Right ventricle myocardium superior (tissue), 1 donor: Measurements from ENCODE around the gene CTTN. TPM values are rescaled to one million over a fixed set of nuclear protein-coding genes. Genes with fewer than 3 reads are reported as not detected.
"Not testable (repeated sequence)": the region's sequence is repeated elsewhere in the genome, so short reads cannot be mapped to it uniquely, and the experiment has no call there.

ENCODE experiments used
- ATAC-seq: fragments of 200-7000 bp; cut with Tn5 transposase; one replicate; pipeline ENCODE4 v1.9.1; 2020; ENCODE audit warnings: mild to moderate bottlenecking; ENCODE audit not compliant: poor library complexity
- DNase-seq: peaks from one replicate; pipeline ENCODE4 v3.0.0-alpha.2; 2020
- intact Hi-C: fragments of 100-400 bp; cut with DNase I; formaldehyde crosslinking; loops from one replicate; pipeline ENCODE4 v1.11.2; 2022
- total RNA-seq: library from RNA; stranded (reverse); fragmentation: NEBNext Ultra II Directional; extraction: Animal tissue kit (Norgen Biotek cat#: 25700); gene quantifications from one replicate; pipeline ENCODE4 v1.2.1, GENCODE V29; 2021
- donor health status: DM: no; HTN: yes; CAD: no; lungs with severe emphysema.

Gene CTTN
- total RNA-seq, 1 donor from 2014 or later, result 156 TPM

DNA sequence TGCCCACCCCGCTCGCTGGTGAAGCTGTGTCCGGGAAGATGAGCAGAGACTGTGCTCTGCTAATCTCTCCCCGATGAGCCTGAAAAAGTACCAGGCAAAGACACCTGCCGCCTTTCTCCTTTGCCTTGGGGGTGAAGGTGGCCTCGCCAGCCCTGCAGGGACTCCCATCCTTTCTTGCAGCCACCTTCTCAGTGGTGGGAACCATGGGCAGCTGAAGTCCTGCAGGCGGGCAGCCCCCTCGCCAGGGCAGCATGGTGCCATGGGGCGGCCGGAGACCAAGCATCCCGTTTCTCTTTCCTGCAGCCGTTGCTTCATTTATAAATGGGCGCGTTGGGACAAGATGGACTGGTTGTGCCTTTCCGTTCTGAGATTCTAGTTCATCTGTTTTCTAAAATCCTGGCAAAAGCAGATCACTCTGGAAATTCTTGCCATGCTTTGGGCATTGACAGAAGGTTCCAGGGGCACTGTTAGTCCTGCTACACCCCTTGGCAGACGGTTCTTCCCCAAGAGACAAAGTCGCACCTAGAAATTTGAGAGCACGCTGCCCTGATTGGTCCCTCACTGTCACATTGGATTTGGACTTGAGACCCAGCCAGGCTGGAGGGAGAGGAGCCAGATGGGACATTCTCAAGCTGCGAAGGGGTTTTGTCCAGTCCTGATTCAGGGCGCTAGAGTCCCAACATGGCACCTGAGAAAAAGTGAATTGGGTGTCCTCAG lies 7.5 kb downstream of the CTTN start:
- intact Hi-C loops, result no loop called here
- peak; percentile 8 for ATAC-seq

DNA sequence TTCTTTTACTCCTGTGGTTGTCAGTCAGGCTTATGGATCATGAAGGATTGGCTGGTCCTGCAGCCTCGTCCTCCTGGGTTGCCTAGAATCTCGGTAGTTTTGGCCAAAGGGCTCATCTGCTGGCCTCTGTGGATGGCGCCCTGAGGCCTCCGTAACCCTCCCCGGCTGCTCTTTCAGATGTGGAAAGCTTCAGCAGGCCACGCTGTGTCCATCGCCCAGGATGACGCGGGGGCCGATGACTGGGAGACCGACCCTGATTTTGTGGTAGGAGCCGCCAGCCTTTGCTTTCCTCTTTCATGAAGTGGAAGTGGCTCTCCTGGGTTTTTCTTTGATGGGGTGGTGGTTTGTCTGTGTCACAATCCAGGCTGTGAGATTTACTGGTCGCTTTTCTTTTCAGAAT lies 8.8 kb downstream of the CTTN start:
- no peak for ATAC-seq
- no peak for DNase-seq
- intact Hi-C loops, result no loop called here

More for the DNA sequence above, 7.5 kb downstream of the CTTN start:
- DNase-seq, result no peak

DNA sequence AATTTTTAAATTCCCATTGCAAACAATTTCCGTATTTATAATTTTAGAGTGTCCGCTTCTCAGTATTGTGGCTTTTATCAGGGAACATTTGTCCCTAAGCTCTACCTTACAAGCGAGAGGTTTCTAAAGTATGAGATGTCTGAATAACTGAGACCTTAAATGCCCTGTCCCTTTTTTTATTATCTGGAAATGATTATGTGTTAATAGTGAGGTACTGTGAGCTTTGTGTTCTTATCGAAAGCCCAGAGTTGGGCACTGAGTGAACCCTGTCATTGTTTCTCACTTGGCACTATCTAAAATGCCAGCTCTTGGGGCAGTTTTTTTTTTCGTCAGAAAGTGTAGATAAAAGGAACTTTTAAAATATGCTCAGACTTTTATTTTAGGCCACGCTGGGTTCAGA lies 9.5 kb downstream of the CTTN start:
- DNase-seq (no peak), ATAC-seq (peak; percentile 62)
- intact Hi-C loops, result no loop called here

DNA sequence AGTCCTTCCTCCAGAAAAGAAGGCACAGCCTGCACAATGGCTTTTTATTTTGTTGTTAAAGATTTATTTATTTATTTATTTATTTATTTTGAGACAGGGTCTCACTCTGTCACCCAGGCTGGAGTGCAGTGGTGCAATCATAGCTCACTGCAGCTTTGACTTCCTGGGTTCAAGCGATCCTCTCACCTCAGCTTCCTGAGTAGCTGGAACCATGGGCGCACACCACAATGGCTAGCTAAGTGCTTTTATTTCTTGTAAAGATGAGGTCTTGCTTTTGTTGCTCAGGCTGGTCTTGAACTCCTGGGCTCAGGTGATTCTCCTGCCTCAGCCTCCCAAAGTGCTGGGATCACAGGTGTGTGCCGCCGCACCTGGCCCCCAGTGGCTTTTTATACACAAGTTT lies 10.0 kb downstream of the CTTN start:
- intact Hi-C loops, DNase-seq, ATAC-seq: not testable (repeated sequence)

DNA sequence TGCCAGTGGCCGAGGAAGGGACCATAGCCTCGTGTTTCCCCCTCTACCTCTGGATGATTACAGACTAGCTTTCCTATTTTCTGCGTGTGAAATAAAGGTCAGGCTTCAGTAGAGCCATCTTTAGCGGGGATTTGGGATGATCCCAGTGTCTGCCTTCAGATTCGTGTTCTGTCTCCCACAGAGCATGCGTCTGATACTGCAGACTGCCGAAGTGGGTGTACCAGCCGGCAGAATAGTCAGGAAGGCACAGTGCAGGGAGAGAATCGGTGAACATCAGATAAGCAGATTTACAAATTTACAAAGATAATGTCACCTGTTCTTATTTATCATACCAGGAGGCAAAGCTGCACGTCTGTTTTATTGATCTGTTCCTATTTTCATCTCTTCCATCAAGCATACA lies 11.1 kb downstream of the CTTN start:
- no peak for ATAC-seq
- intact Hi-C loops, result no loop called here
- DNase-seq, result no peak

DNA sequence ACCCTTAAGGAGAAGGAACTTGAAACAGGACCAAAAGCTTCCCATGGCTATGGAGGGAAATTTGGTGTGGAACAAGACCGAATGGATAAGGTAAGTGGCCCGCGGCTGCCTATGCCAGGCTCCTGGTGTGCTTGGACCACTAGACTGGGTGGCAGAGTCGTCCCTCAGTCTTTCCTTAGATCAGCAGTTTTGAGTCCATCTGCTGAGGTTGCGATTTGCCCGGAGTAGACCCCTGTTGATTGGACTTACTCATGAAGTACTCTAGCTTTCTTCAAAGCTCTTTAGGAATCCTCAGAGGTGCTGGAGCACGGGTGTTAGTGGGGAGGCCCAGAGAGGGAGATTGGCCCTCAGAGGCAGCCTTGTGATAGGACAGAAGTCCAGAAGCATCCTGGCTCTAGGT lies 11.5 kb downstream of the CTTN start:
- ATAC-seq (no peak), DNase-seq (no peak)
- intact Hi-C loops, result no loop called here

DNA sequence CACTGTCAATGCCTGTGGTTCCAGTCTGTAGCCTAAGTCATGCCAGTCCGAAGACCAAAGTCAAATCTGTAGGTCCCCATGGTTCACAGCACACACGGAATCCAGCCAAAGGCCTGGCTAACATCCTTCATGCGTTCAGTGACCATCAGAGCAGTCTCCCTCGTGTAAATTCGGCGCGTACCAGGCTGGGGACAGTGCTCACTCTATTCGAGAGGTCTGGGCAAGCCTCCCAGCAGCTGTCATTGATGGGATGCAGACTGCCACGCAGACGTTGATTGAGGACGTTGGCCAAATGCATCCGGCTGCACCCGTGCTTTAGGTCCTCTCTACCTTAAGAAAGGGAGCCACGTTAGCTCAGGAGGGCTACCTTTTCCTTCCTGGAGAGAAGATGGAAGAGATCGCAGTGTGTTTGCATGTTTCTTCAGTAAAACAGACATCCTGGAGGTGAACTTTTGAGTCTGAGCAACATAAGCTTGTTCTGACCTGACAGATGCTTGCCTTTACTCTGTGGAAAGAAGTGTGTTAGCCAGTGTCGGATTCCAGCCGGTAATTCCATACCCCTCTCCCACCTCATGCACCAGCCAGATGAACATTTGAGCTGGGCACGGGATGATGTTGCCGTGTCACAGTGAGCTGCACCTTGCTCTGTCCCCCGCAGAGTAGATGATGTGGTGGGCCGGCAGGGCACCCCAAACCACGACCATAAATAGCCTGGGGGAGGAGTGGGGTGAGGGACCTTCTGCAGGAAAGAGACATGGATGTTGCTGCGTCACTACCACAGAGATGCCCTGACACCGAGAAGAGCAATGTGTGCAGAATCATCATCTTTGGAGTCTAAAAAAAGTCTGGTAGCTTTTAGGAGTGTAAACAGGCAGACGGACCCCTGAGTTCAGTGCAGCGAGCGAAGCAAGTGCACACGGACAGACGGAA lies 12.2 kb downstream of the CTTN start:
- DNase-seq, result peak; percentile 90
- ATAC-seq, result peak; percentile 86
- intact Hi-C loops, result no loop called here

DNA sequence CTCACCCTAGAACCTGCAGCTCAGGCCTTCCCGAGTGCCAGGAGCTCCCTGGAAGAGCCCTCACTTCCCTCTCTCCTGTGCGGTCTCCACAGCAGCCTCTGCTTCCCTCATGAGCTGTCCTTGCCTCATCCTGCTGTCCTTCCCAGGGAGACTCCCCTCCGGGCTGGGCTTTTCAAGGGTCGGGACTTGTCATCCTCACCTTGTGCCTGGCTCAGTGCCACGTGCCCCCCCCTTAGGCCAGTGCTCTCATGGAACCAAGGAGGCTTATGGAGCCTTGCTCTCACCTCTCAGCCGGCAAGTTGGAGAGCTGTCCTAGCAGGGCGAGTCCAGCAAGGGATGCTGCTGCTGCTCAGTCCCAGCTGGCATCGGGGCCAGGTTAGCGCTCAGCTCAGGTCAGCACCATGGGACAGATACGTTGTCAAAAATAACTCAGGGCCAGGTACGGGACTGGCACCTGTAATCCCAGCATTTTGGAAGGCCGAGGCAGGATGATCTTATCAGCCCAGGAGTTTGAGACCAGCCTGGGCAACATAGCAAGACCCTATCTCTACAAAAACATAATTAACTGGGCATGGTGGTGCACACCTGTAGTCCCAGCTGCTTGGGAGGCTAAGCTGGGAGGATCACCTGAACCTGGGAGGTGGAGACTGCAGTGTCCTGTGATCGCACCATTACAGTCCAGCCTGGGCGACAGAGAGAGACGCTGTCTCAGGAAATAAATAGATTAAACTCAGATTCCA lies 13.6 kb downstream of the CTTN start:
- intact Hi-C loops, result no loop called here
- ATAC-seq (no peak), DNase-seq (no peak)

DNA sequence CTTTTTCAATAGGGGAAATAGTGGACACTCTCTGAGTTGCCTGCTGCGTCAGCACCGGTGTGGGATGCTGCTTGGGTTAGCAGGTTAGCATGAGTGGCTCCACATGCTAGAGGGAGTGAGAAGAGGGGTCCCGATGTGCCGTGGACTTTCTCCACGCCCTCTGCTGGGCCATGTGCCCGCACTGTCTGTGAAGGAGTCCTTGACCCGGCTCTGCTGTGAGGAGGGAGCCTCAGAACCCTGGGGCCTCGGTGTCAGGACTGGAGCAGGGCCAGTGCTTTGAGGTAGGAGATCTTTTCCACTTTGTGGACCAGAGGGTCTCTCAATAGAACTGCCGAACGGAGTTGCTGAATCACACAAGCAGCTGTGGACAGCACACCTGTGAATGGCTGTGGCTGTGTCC lies 14.8 kb downstream of the CTTN start:
- DNase-seq, result no peak
- ATAC-seq, result no peak
- intact Hi-C loops, result no loop called here

DNA sequence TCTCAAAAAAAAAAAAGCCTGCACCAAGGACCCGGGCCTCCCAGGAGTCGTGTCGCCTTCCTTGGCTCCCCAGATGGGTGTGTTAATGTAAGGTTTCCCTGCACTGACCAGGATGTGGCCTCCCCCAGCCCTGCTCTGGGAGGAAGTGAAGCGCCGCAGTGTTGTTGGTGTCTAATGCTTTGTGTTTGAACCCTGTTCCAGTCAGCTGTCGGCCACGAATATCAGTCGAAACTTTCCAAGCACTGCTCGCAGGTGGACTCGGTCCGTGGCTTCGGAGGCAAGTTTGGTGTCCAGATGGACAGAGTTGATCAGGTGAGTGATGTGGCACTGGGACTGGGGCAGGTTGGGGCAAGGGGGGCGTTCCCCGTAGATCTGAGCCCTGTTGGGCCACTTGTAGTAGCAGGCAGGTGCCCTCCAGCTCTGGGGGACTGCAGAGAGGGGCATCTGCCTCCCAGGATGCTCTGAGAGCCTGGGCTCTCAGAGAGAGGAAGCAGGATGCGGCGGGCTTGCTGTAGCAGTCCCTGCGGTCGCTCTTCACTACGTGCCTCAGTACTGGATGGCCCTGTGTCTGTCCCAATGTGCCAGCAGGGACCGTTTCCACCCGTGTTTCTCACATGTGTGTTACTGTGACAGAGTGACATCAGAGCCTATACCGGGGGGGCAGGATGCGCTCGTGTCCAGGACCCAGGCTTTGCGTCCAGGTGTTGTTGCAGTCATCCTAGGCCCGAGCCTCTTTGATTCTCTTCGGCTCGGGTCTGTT lies 16.2 kb downstream of the CTTN start:
- ATAC-seq (no peak), DNase-seq (no peak)
- intact Hi-C loops, result no loop called here

DNA sequence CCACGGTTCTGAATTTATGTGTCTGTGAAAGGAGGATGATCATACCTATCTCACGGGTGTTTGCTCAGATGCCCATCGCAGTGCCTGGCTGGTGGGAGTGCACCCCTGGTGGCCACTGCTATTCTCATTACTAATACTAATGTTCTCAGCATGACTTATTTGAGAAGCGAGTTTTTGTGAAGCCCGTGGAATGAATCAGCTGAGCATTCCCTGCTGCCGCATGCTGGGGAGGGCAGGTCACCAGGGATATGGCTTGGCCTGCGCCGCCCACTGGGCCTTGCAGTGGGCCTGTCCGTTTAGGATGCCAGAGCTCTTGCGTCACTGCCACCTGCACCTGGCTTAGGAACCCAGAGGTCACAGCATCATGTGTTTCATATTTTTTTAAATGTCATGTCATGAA lies 16.9 kb downstream of the CTTN start:
- ATAC-seq (no peak), DNase-seq (no peak)
- intact Hi-C loops, result no loop called here

DNA sequence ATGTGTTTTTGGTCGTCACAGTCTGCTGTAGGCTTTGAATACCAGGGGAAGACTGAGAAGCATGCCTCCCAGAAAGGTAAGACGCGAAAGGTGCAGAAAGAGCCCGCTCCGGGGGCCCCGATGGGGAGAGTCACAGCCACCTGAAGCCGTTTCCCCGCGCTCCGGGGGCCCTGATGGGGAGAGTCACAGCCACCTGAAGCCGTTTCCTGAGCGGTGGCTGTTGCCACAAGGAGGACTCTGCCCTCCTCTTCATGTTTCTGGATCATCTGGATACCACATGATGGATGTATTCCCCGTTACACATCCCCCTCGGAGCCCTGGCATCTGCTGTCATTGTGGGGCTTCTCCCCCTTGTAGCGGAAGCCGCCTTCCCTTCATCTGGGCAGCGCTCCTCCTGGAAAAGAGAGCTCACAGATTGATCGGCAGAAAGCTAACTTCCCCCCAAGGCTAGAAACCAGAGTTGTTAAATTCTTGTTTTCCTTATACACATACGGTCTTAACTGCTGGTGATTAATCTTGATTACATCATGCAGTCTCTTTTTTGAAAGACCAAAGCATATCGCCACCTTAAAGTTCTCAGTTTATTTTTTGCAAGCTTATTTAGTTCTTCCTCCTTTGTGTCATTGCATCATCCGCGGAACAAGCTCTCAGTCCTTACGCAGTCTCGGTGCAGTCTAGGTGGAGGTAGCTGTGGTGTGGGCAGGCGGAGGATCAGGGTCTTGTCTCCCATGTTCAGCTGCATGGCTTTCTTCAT lies 17.5 kb downstream of the CTTN start:
- DNase-seq (no peak), ATAC-seq (no peak)
- intact Hi-C loops, result no loop called here

DNA sequence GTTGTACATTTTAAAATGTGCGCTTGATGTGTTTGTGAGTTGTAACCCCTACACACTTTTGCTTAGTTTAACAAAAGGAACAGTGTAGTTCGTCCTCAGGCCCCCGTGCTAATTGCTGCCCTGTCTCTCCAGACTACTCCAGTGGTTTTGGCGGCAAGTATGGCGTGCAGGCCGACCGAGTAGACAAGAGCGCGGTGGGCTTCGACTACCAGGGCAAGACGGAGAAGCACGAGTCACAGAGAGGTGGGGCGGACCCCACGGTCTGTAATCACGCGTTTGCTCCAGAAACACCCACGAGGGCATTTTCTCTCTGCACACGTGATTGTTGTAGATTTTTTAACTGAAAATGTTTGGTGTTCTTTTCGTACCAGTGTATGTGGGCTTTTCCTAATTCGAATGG lies 18.6 kb downstream of the CTTN start:
- ATAC-seq, result no peak
- DNase-seq, result no peak
- intact Hi-C loops, result no loop called here

DNA sequence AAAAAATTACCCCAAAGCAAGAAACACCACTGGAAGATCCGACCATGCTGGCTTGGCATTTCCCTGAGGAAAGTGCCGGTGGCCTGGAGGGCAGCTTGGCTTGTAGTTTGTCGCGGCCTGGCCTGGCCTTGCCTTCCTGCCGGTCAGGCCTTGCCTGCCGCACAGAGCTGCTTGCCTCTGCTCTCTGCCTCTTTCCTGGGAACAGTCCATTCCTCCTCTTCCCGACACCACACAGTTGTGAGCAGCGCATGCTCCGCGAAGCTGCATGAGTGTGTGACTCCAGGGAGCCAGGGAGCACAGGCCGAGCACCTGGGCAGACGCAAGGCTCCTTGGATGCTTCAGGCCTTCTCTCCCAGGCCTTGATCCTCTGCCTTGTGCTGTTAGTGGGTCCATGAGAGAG lies 19.8 kb downstream of the CTTN start:
- intact Hi-C loops, result no loop called here
- DNase-seq (no peak), ATAC-seq (no peak)

DNA sequence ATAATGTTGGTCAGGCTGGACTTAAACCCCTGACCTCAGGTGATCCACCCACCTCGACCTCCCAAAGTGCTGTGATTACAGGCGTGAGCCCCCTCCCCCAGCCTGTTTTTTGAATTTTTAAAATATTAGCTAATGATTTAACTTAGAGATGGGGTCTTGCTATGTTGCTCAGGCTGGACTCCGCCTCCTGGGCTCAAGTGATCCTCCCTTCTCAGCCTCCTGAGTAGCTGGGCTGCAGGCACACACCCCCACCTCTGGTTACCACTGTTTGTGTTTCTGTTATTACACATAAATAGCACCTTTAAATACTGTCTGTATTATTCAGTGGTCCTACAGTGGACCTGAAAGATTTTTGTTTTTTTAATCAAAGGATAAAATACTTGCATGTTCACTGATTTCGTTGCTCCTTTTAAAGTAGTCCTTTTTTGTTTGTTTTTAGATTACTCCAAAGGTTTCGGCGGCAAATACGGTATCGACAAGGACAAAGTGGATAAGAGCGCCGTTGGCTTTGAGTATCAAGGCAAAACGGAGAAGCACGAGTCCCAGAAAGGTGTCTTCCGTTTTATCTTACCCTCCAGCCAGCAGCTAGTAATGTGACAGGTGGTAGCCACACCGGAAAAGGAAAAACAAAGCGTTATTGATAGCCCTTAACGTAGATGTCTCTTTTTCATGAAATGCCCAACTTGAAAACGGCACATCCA lies 21.1 kb downstream of the CTTN start:
- ATAC-seq (no peak), DNase-seq (no peak)
- intact Hi-C loops, result no loop called here

DNA sequence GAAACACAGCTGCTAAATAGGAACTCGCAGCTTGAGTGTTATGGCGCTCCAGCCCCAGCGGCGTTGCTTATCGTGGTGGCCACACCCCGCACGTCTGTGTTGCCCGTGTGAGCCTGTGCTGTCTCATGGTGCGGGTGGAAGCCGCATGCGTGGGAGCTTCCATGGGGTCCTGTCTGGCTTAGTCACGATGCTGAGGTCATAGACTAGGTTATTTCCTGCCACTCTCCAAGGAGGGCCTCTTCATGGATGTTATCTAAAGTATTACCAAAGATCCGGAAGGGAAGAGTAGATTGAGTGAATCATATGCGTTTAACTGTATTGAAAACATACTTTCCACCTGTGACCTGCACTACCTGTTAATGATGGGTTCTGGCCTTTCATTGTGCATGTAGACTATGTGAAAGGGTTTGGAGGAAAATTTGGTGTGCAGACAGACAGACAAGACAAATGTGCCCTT lies 21.7 kb downstream of the CTTN start:
- intact Hi-C loops, result no loop called here
- ATAC-seq, result no peak
- no peak for DNase-seq

DNA sequence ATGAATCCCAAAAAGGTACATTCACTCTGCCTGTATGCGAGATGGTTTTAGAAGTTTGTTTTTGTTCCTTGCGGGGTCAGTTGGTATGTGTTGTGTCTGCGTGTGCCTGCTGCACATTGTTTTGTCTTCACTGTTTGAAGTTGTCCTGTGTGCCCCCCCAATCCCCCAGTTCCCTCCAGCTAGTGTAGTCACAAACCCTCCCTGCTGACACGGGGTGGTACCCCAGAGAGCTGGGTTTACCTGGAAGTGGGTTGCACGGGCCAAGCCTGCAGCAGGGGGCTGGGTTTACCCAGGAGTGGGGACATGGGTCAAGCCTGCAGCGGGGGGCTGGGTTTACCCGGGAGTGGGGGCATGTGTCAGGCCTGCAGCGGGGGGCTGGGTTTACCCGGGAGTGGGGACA lies 22.2 kb downstream of the CTTN start:
- no peak for ATAC-seq
- no peak for DNase-seq
- intact Hi-C loops, result no loop called here
